Glomerular endothelial cell (primary cell): ENCODE results near the gene SERPINA5. TPM values are rescaled to one million over a fixed set of nuclear protein-coding genes. Genes with fewer than 3 reads are reported as not detected.

Experiments
- DNase-seq: peaks from one replicate; pipeline ENCODE4 v3.0.0-alpha.2; 2011; ENCODE audit warnings: low read depth, low spot score; ENCODE audit errors: extremely low read depth
- total RNA-seq: library from RNA; depleted of rRNA; stranded (reverse); fragments of >200 nt; gene quantifications from 2 replicates; pipeline ENCODE4 v1.2.3, GENCODE V29; 2015

Gene SERPINA5, protein sequence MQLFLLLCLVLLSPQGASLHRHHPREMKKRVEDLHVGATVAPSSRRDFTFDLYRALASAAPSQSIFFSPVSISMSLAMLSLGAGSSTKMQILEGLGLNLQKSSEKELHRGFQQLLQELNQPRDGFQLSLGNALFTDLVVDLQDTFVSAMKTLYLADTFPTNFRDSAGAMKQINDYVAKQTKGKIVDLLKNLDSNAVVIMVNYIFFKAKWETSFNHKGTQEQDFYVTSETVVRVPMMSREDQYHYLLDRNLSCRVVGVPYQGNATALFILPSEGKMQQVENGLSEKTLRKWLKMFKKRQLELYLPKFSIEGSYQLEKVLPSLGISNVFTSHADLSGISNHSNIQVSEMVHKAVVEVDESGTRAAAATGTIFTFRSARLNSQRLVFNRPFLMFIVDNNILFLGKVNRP
- 0.29 and 1.1 TPM in 2 replicates for total RNA-seq

DNA sequence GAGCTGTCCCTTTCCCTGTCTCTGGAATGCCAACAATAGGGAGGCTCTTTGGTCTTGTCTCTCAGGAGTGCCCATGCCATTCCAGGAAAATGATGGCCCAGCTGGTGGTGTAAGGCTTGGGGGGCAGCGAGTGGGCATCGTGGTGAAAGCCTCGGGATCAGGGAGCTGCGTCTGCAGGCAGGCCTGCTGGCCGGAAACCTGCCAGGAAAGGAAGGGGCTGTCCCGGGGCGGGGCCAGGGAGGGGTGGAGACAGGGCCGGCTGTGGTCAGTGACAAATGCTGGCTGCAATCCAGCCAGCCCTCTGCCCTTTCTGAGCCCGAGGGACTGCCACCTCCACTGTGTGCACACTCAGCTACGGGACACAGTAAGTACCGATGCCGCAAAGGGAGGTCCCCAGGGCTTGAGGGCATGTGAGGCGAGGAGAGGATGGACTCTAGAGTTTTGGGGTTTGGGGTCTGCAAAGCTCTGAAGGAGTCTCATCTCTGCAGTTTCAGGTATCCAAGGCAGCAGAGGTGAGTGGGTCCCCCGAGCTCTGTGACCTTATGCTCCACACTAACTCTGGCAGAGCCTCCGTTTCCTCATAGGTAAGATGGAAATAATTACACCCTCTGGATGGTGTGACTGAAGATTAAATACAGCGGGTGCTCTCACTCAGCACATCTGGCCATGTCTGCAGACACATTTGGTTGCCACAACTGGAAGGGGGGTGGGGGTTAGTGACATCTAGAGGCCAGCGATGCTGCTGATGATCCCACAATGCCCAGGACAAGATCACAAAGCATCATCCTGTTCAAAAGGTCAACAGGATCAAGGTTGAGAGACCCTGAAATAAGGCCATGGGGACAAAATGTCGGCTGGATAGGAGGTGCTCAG is at the start of gene SERPINA5:
Gene SERPINA5, plus strand, starts transcription at position 300 of the 873 bp plus-strand sequence. CDS start 5,937 bp downstream, outside the sequence.
- DNase-seq: no peak

DNA sequence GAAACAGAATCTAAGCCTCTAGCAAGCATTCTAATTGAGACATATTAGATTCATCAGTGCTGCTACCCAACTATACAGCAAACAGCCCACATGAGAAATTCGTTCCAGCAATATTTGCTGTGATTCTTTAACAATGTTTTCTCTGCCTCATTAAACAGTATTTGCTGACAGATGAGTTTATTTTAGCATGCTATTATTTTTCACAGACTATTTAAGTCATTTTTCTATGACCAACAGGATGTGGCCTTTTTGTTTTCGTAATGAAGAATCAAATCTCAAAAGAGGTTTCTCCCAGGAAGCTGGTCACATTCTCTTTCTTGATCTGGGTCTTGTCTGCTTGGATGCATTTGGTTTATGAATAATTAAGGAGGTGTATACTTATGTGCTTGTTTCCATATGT is 48.8 kb upstream of the SERPINA5 start:
- DNase-seq: no peak

DNA sequence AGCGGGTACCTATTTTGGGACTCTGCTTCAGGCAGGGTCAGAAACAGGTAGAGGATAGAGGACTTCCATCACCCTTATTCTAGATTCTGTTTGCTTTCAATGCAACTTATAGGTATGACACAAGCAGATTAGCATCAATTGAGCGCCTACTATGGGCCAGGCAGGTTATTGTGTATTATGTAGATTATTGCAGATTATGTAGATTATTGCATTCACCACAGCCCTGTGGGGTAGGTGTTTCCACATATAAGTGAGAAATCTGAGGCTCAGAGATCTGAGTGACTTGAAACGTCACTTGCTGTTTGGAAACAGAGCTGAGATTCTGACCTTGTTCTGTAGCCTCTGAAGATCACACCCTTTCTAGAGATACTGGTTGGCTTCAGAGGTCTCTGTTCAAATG is 45.7 kb upstream of the SERPINA5 start:
- DNase-seq: no peak

DNA sequence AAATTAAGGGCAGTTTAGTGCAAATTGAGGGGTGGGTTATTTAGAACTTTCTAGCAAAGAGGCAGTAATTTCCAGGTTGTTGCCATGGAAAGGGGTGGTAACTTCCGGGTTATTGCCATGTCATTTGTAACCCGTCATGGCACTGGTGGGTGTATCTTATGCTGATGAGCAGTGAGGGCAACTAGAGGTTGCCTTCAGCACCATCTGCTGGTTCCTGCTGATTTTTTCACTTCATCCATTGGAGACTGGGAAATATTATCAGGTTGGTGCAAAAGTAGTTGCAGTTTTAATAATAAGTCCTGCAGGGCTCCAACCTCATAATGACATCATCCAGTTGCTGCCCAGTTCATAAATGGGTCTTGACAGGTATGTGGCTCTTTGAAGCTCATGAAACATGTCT is 44.4 kb upstream of the SERPINA5 start:
- no peak for DNase-seq

DNA sequence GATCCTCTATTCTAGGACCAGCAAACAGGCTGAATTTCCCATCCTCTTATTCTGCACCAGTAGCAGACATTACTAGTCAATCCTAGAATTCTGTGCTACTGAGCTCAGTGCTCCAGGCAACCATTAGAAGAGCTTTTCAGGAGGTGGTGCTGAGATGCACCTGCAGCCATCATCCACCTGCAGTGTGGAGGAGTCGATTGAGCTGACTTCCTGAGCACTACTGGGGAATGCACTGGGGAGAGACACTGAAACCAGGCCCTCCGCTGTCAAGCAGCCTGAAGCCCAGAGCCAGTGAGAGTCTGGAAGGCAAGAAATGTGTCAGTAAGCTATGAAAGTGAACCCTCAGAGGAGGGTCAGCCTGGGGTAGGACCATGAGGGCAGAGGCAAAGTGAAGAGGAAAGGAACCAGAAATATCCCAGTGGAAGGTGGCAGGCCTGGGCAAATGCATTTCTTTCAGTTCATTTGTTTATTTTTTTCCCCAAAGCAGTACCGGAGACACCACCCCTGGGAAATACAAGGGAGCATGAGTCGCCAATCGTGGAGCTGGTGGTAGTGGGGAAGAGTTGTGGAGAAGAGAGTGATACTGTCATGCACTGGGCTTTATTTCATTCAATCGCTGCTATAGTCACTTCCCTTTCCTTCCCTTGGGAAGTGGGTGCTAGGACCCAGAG is 43.0 kb upstream of the SERPINA5 start:
- DNase-seq: no peak

DNA sequence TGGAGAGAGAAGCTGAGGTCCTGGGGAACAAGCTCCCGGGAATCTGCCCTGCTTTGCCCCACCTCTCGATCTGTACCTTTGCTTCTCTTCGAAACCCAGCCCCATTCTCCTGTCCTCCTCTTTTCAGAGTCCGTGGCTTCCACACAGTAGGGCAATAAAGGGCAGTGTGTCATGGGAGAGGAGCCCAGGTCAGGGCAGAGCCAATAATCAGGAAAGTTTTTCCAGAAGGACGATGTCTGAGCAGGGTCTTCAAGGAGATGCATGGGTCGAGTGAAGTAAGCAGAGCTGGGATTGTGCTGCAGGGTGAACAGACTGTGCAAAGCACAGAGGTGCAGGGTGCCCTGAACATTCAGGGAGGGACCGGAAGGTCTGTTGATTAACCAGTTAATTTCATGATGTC is 42.0 kb upstream of the SERPINA5 start:
- no peak for DNase-seq

DNA sequence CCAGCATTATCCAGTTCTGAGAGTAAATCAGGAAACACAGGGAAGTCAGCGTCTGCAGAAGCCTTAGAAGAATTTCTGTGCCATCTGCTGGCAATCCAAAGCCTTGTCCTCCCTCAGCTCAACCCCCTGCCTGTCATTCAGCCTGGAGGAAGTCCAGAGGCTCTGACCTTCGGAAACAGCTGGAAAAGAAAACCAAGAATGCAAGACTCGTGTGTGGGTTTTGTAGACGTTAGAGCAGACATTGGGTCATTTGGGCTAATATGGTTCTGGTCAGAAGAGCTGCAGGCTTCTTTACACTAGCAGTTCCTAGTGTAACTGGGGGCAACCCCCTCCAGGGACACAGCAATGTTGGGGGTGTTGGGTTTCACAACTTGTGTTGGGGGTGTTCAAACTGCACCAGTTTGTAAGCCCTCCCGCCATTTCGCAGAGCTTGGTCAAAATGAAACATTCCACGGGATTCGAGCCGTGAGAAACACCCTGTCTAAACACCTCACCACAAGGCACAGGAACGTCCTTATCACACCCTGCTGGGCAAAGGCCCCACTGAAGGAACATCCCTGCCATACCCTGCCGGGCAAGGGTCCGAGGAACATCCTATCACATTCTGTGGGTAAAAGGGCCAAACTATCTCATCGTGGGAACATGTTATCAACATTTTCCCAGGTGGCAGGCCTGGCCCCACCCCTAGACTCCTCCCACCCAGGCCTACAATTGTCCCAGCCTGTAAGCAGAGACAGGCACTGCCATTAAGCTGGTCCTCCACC is 41.0 kb upstream of the SERPINA5 start:
- DNase-seq: peak; percentile 18

DNA sequence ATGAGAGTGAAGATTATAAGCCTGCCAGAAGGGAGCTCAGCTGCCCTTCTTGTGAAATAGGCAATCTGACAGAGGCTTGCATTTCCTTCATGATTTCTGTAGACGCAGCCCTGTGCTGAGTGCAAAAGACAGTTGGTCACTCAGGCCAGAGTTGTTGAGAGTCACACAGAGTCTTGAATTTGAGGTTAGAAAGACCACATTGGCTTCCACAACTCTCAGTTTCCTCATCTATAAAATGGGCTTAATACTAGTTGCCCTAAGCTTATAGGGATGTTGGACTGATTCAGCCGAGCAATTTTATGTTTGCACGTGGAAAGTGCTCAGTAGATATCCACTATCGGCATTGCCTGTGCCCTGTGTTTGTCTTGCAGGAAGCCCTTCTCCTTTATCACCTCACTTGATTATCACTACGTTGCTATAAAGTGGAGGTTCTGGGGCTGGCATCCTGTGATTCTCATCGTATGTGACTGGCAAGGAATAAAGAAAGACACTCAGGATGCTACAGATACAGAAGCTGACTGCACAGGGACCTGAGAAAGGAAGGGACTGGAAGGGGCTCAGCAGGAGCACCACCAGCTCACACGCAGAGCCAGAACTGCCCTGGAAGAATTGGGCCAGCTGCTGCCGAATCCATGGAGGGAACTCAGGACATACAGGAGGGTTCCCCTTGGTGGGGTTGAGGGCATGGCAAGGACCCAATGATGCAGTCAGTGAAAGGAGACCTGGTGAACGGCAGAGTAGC is 39.8 kb upstream of the SERPINA5 start:
- DNase-seq: no peak

DNA sequence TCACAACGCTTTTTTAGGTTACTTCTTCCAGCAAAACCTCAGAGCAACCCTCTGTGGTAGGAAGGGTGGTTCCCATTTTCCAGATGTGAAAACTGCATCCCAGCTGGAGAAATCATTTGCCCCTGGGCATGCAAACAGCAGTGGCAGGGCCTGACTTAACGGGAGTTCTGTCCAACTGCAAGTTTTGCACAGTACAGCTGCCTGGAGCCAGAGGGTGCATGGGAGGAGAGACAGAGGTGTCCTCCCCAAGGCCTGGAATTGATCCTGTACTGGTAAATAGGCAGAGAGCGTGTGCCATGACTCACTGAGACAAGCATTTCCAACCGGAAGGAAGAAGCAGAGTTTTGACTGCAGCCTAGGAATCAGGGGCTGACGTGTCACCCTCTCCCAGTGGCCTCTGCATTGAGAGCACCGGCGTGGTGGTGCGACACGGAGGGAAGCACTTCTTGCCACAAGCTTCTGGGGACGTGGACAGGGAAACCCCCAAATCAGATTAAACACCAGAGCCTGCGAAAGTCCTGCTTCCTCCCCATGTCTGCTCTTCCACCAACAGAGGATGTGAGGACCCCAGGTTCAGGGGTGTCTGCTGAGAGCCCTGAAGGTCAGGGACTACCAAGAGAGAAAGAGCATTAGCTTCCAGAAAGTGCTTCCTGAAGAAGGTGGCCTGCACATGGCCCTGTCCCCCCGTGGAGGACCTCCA is 39.0 kb upstream of the SERPINA5 start:
- peak; percentile 27 for DNase-seq

DNA sequence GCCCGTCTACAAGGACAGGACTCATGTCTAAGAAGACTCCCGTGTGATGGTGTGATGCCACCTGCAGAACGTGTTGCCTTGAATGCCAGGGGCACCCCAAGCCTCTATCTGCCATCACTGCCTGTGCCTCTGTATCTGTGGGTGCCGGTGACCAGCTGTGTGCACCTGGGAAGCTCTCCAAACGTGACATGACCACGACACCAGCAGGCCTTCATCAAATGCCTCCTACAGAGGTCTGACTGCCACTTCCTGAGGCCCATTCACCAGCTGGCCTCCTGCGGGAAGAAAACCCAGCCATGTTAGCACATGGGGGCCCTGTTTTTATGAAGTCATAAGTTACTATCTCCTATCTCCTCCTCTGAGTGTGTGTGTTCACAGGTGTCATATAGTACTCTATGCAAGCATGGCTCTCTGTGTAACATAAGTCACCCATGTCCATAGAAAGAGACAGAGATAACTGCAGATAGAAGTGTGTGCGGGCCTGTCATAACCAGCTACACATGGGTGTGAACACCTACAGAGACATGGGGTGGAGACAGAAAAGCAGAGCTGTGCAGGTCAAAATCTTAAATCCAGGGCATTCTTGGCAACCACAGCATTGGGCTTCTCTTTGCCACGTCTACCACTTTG is 38.3 kb upstream of the SERPINA5 start:
- no peak for DNase-seq

DNA sequence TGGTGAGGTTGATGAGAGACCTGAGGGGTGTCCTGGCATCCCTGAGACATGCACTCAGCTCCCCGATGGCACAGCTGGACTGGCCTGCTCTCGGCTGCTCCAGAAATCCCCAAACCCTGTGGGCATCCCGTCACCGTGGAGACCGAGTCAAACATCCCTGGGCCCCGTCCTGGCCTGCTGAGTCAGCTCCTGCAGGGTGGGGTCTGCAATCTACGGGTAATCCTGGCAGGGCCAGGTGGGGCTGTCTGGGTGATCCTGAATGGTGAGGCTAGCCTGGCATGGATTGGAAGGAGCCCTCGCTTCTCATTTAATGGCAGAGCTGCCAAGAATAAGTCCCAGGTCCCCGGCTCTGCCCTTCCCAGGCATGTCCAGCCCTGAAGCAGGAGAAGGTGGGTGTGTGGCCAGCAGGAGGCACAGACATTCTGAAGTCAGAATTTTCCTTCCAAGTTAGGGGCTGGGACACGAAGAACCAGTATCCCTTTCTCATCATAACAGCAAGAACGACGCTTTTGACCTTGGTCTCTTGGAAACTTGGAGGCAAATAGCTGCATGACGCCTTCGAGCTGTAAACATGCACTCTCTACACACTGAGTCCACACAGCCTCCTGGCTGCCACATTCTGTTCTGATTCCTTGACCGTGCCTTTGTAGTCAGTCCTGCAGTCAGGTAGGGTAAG is 37.6 kb upstream of the SERPINA5 start:
- no peak for DNase-seq

DNA sequence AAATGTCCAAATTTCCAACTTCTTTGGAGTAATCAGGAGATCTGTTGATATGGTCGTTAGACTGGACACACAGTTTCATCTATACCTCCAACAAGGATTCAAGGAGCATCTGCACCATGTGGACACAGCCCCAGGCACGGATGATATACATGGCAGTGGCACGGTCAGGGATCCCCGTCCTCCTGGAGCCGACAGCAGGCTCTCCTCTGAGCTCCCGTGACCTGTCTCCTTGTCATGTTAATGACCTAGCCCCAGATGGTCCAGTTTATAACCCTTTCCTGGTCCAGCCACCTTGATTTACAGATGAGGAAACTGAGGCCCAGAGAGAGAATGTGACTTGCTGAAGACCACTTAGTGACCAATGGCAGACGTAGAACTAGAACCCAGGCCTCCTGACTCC is 36.5 kb upstream of the SERPINA5 start:
- no peak for DNase-seq

DNA sequence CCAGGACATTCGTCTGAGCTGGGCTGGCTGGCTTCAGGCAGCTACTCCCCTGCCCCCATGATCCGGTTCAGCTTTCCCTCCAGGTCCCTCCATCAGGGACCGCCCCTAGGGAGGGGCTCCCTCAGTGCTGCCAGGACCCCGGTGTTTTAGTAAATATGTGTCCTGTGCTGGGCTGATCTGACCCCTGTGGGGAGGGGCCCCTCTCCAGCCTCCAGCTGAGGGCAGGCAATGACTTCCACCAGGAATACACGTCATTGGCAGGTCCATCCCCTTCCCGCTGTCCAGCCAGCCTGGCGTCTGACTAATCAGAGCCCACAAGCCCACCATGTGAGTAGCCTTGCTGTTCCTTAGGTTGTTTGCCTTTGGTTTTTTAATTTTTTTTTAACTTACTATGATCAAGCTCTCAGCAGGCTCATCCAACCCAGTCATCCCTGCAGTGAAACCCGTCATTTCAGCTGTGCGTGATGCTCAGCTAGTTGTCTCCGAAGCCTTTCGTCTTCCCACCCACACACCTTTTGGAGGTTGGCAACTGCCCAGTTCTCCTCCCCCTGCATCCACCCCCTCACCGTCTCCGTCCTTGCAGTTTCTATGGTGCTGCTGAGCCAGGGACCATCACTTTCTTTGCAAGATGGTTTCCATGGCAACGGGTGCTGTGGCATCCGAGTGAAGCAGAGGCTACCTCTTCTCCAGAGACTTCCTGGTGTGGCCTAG is 35.9 kb upstream of the SERPINA5 start:
- no peak for DNase-seq

DNA sequence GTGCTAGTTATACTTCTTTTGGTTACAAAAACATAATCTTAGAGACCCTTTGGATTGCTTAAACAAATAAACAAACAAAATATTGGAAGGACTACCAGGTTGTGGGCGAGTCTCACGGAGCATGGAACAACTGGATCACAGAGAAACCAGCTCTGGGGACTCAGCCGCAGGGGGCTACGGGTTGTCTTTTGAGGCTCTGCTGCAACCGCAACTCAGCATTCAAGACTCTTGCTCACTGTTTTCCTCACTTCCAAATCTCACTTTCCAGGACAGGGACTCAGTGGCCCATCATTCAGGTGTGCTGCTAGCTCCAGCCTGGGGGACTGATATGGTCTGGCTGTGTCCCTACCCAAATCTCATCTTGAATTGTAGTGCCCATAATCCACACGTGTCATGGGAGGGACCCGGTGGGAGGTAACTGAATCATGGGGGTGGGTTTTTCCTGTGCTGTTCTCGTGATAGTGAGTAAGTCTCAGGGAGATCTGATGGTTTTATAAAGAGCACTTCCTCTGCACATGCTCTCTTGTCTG is 34.0 kb upstream of the SERPINA5 start:
- DNase-seq: no peak

DNA sequence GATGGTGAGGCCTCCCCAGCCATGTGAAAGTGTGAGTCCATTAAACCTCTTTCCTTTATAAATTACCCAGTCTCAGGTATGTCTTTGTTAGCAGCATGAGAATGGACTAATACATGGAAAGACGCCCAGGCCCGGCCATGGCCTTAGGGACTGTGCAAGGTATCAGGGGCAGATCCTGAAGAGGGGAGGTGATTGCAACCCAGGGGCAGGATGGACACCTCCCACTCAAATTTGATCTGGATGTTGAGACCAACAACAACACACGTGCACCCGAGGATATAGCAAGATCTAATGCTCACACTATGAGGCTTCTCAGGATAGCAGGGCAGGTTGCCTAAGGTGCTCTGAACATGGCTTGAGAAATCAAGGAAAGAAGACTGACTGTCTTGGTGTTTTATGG is 33.5 kb upstream of the SERPINA5 start:
- no peak for DNase-seq

DNA sequence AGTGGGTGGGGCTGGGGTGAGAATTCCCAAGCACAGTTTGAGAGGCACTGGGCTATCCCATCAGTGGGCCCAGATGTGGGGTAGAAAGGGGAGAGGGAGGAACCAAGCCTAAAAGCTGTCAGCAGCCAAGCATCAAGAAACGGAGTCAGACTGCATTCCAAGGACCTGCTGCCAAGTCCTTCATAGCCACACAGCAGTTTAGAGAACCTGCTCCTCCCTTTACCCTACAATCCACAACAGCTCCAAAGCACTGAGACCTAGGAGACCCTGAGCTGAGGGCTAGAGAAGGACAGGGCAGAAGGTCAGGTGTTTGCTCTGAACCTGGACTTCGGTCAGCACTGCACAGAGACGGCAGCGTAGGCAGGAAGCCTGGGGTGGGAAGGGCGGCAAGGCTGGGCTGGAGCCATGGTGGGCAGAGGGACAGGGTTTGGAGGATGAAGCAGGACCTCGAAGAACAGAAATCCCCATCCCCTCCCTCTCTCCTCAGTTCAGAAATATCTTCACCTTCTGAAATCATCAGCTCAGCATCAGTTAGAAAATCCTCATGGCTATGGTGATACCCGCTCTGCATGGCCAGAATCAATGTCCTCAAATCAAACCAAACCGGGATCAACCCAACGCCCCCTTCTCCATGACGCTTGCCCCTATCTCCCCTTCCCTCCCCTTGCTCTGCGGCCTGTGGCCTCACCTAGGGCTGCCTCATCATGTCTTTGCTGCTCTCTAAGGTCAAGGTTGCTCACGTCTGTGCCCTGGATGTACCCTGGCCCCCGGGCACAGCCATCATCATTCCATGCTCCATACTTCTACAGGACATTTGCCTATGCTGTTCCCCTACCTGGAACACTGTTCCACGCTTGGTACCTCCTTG is 32.9 kb upstream of the SERPINA5 start:
- DNase-seq: no peak
